GM19395 (cell line): ENCODE measurements around the gene DYNC1LI1.
"Not testable (repeated sequence)": the region's sequence is repeated elsewhere in the genome, so short reads cannot be mapped to it uniquely, and the experiment has no call there.

ENCODE experiments used
- ATAC-seq: cut with Tn5 transposase; IDR thresholded peaks from one replicate; pipeline ENCODE4 v1.9.1; 2021; ENCODE audit warnings: mild to moderate bottlenecking, moderate library complexity; ENCODE audit not compliant: unreplicated experiment

DYNC1LI1 gene

GRCh38 chr3:32584660-32585059 is 14.0 kb upstream of the DYNC1LI1 start:
- ATAC-seq = no peak

DNA sequence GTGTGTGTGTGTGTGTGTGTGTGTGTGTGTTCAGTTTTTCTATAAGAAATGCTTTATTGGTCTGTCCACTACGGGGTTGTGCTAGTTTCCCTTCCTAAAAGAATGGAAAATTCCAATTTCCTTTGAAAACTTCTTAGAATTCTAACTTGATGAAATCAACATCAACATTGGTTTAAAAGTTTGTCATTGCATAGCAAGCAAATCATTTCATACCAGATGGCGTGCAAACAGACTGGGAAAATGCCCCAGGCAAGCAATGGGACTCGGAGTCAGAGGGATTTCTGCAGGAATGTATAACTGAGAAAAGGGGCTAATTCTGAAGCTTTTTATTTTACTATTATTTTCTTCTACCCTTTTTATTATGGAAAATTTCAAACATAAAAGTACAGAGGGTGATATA is 13.1 kb upstream of the DYNC1LI1 start:
- no peak for ATAC-seq

- not testable (repeated sequence) for ATAC-seq
Observed at GRCh38 chr3:32578669-32579068, 8.0 kb upstream of the DYNC1LI1 start.

GRCh38 chr3:32577581-32578556 is 7.2 kb upstream of the DYNC1LI1 start:
- peak; percentile 95 for ATAC-seq

DNA sequence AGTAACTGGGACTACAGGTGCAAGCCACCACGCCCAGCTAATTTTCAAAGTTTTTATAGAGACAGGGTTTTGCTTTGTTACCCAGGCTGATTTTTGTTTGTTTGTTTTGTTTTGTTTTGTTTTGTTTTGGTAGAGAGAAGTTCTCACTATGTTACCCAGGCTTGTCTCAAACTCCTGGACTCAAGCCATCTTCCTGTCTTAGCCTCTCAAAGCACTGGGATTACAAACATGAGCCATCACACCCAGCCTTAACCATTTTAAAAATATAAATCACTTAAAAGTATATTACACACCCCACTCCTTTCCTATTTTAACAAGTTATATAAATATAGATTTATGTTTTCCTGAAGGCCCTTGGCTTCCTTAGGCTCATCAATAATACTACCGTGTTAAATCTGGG is 6.5 kb upstream of the DYNC1LI1 start:
- no peak for ATAC-seq

- ATAC-seq = no peak
Observed at GRCh38 chr3:32575451-32576113, 4.9 kb upstream of the DYNC1LI1 start.

DNA sequence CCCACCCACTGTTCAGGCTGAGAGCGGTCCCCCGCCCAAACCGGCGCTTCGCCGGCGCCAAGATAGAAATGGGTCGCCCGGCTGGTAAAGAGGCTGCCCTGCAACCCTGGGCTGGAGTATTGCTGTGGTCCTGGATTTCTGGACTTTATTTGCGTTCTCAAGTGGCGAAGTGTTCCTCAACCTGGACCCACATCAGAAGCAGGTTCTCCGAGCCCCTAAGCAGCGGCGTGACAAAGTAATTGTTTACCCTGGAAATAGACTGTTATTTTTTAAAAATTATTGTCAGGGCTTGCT is 481 bp upstream of the DYNC1LI1 start:
- peak; percentile 39 for ATAC-seq

- peak; percentile 61 for ATAC-seq
Observed at GRCh38 chr3:32569540-32570420, 878 bp downstream of the DYNC1LI1 start.

GRCh38 chr3:32568953-32569352 is 1.7 kb downstream of the DYNC1LI1 start:
- no peak for ATAC-seq

GRCh38 chr3:32564195-32564594 is 6.5 kb downstream of the DYNC1LI1 start:
- no peak for ATAC-seq

DNA sequence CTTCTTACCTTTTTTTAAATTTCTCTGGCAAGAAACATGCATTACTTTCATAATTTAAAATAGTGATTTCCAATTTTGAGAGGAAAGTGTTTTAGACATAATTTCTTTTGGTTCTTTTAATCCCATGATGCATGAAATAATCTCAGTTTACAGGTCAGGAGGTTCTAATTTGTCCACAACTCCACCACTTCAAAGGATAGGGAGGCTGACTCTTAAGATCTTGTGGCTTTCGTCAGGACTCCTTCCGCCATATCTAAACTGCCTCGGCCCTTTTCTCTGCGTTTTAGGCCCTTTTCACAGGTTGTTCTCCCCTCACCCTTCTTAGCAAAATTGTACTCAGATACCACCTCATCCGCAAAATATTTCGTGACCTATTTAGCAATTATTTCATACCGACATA is 8.0 kb downstream of the DYNC1LI1 start:
- no peak for ATAC-seq

- ATAC-seq = no peak
Observed at GRCh38 chr3:32557640-32558352, 12.9 kb downstream of the DYNC1LI1 start.

DNA sequence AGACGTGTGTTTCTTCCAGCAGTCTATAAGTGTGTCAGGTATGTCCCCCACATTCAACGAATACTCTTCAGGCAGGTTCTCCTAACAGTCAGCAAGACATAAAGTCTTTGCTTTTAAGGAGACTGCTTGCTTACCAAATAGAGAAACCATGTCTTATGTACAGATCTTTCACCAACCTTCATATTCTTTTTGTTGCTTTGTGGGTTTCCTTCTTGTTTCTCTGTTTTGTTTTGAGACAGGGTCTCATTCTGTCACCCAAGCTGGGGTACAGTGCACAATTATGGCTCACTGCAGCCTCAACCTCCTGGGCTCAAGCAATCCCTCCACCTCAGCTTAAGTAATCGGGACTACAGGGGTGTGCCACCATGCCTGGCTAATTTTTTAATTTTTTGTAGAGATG is 14.3 kb downstream of the DYNC1LI1 start:
- ATAC-seq = peak; percentile 58

GRCh38 chr3:32553973-32554372 is 16.7 kb downstream of the DYNC1LI1 start:
- ATAC-seq = peak; percentile 15

DNA sequence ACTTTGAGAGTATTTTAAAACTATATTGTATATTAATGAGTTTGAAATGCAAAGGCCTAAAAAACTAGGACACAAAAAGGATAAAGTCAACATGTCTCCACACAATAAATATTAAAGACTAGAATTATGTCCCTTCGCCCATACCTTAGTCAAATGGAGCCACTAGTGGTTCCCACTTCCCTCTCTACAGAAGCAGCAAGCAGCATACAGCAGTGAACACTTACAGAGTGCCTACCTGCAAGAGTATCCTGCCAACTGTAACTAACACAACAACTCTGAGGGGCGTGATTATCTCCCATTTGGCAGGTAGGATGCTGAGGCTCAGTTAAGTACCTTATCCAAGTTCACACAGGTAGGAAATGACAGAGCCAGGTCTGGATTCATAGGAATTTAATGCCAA is 17.2 kb downstream of the DYNC1LI1 start:
- peak; percentile 50 for ATAC-seq

GRCh38 chr3:32552013-32552412 is 18.6 kb downstream of the DYNC1LI1 start:
- no peak for ATAC-seq

DNA sequence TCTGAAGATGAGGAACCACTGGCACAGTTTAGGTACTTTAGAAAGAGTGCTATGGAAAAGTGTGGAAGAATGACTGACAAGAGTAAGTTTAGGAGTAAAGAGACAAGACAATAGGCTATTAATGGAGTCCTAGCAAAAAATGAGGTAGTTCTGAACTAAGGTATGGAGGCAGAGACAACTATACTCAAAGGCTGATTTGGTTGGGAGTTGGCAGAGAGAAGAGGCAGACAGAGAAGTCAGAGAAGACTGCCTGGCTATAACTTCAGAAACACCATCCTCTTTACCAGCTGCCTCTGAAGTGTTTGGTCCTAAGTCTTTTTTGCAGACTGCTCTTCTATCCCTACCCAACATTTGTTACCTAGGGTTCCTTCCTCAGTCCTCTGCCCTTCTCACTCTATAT is 19.2 kb downstream of the DYNC1LI1 start:
- no peak for ATAC-seq

GRCh38 chr3:32551087-32551486 is 19.6 kb downstream of the DYNC1LI1 start:
- no peak for ATAC-seq

DNA sequence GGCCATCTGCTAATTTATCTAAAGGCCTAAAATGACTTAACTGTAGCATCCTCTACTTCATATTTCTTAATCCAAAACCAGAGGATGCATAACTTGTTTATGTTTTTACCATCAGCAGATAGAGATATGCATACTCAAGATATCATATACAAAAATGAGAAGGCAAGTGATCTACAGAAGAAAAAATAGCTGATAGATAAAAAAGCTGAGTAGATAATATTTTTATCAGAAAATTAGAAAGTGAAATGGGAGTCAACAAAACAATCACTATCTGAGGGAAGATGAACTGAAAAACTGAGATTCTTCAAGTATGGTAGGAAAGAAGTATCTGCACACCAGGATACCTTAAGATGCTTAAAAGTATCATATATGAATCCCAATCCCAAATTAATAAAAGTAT is 25.4 kb downstream of the DYNC1LI1 start:
- no peak for ATAC-seq

DNA sequence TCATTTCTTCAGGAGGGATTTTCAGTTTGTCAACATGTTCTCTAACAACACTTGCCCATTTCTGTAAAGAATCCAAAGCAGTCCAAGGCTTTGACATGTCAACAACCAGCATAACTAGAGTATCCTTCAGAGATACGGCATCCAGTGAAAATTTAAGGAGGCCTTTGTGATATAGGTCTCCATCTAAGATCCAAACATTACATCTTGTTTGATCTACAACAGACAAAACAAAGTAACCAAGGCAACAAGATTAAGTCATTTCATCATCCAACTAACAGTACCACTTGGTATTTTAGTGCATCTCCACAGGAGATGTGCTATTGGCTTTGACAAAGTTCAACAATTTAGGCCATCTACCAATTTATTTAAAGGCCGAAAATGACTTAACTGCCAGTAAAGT is 25.8 kb downstream of the DYNC1LI1 start:
- ATAC-seq = no peak

GRCh38 chr3:32542807-32543206 is 27.9 kb downstream of the DYNC1LI1 start:
- no peak for ATAC-seq
